Stimulated activated CD4-positive, alpha-beta T cell treated with anti-CD3 and anti-CD28 coated beads, Interleukin-12 subunit alpha, Interleukin-12 subunit beta, amount 100 ng/mL, for 48 hours (primary cell): ENCODE measurements around the gene GRIA1.
"Not testable (repeated sequence)": the region's sequence is repeated elsewhere in the genome, so short reads cannot be mapped to it uniquely, and the experiment has no call there.

ENCODE experiments used
- DNase-seq, 3 donors: peaks; one replicate each; pipeline ENCODE4 v3.0.0-alpha.2; 2020; ENCODE audit warnings: low read depth in 2 of 3, low spot score in 1 of 3

GRIA1 gene

DNA sequence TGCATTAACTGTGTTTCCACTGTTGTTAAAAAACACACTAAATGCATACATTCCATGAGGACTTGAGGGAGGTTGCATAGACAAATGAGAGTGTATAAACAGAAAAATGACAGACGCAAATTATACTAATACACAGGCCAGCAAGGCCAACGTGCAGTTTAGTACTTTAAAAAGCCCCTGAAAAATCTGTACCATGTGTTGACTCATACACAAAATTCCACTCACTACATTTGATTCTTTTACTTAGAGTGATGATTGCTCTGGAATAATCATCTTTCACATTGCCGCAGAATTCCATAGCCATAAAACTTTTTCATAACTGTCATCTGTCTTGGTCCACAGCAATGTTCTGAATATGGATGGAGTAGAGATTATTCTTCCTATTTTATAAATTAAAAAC lies 332.6 kb downstream of the GRIA1 start:
- DNase-seq = no peak

GRCh38 chr5:153824909-153825308 lies 334.4 kb downstream of the GRIA1 start:
- DNase-seq = no peak

- DNase-seq = no peak
Measured at GRCh38 chr5:153827397-153827796, 336.9 kb downstream of the GRIA1 start.

- DNase-seq = no peak
Measured at GRCh38 chr5:153829510-153830065, 339.1 kb downstream of the GRIA1 start.

- no peak for DNase-seq
Measured at GRCh38 chr5:153831973-153832372, 341.5 kb downstream of the GRIA1 start.

GRCh38 chr5:153835891-153836515 lies 345.5 kb downstream of the GRIA1 start:
- no peak for DNase-seq

GRCh38 chr5:153849303-153850113 lies 359.0 kb downstream of the GRIA1 start:
- not testable (repeated sequence) for DNase-seq

- DNase-seq = no peak
Measured at GRCh38 chr5:153860195-153860886, 369.9 kb downstream of the GRIA1 start.

GRCh38 chr5:153862906-153863305 lies 372.4 kb downstream of the GRIA1 start:
- not testable (repeated sequence) for DNase-seq
